GM19395 (cell line): Measurements from ENCODE around the gene CLDN24.

ENCODE experiments used
- ATAC-seq: cut with Tn5 transposase; IDR thresholded peaks from one replicate; pipeline ENCODE4 v1.9.1; 2021; ENCODE audit warnings: mild to moderate bottlenecking, moderate library complexity; ENCODE audit not compliant: unreplicated experiment

Gene CLDN24

GRCh38 chr4:183322326-183322725 lies at the start of gene CLDN24:
TSS of gene CLDN24 (minus strand) at chr4:183322426. CDS start at chr4:183322426, 0 bp downstream.
- ATAC-seq = no peak

- no peak for ATAC-seq
Measured at GRCh38 chr4:183370786-183371185, 48.6 kb upstream of the CLDN24 start.

GRCh38 chr4:183369073-183369472 lies 46.8 kb upstream of the CLDN24 start:
- ATAC-seq = no peak

GRCh38 chr4:183366206-183366835 lies 44.1 kb upstream of the CLDN24 start:
- ATAC-seq = no peak

- no peak for ATAC-seq
Measured at GRCh38 chr4:183364025-183364424, 41.8 kb upstream of the CLDN24 start.

- no peak for ATAC-seq
Measured at GRCh38 chr4:183362916-183363542, 40.8 kb upstream of the CLDN24 start.

- no peak for ATAC-seq
Measured at GRCh38 chr4:183362036-183362435, 39.8 kb upstream of the CLDN24 start.

GRCh38 chr4:183360161-183360919 lies 38.1 kb upstream of the CLDN24 start:
- no peak for ATAC-seq

- no peak for ATAC-seq
Measured at GRCh38 chr4:183358215-183358755, 36.1 kb upstream of the CLDN24 start.

- ATAC-seq = no peak
Measured at GRCh38 chr4:183356931-183357675, 34.9 kb upstream of the CLDN24 start.

- no peak for ATAC-seq
Measured at GRCh38 chr4:183356173-183356830, 34.1 kb upstream of the CLDN24 start.

GRCh38 chr4:183355405-183355804 lies 33.2 kb upstream of the CLDN24 start:
- ATAC-seq = no peak

- ATAC-seq = no peak
Measured at GRCh38 chr4:183354219-183354618, 32.0 kb upstream of the CLDN24 start.

- no peak for ATAC-seq
Measured at GRCh38 chr4:183353557-183353956, 31.3 kb upstream of the CLDN24 start.

GRCh38 chr4:183352546-183352945 lies 30.3 kb upstream of the CLDN24 start:
- no peak for ATAC-seq

- no peak for ATAC-seq
Measured at GRCh38 chr4:183350317-183351071, 28.3 kb upstream of the CLDN24 start.

- no peak for ATAC-seq
Measured at GRCh38 chr4:183349673-183350072, 27.4 kb upstream of the CLDN24 start.

- ATAC-seq = no peak
Measured at GRCh38 chr4:183348706-183349659, 26.8 kb upstream of the CLDN24 start.

GRCh38 chr4:183348136-183348535 lies 25.9 kb upstream of the CLDN24 start:
- ATAC-seq = no peak
